Spleen (tissue), 11 donors: Measurements from ENCODE around the gene ADGRB2. TPM values are rescaled to one million over a fixed set of nuclear protein-coding genes. Genes with fewer than 3 reads are reported as not detected.

Source experiments
- DNase-seq: peaks from one replicate; pipeline ENCODE4 v3.0.0-alpha.2; 2020
- H3K27ac ChIP-seq, 8 donors: fragments of 200-600 bp; sonication (generic) in 7 of 8; 1 replicate in 4 of 8; 2 replicates in 4 of 8; pipeline versions ENCODE4 v1.5.0 to v1.8.0; 2016 to 2021; ENCODE audit warnings: inconsistent platforms in 4 of 8, mild to moderate bottlenecking in 4 of 8, moderate library complexity in 1 of 8
- H3K27me3 ChIP-seq, 7 donors: fragments of 200-600 bp; sonication (generic) in 6 of 7; replicated peaks in 1 of 7; 1 replicate in 4 of 7; 2 replicates in 3 of 7; pipeline versions ENCODE4 v1.5.0 to v1.8.0; 2016 to 2021; ENCODE audit warnings: inconsistent platforms in 3 of 7, mild to moderate bottlenecking in 1 of 7
- H3K36me3 ChIP-seq, 6 donors: fragments of 200-600 bp; sonication (generic) in 5 of 6; 1 replicate in 4 of 6; 2 replicates in 2 of 6; pipeline versions ENCODE4 v1.5.0 to v1.8.0; 2016 to 2021; ENCODE audit warnings: inconsistent platforms in 2 of 6
- H3K4me1 ChIP-seq, 6 donors: fragments of 200-600 bp; sonication (generic) in 5 of 6; 1 replicate in 3 of 6; 2 replicates in 3 of 6; pipeline versions ENCODE4 v1.5.0 to v1.8.0; 2016 to 2021; ENCODE audit warnings: inconsistent platforms in 3 of 6
- H3K4me3 ChIP-seq, 8 donors: fragments of 200-600 bp; sonication (generic) in 7 of 8; 1 replicate in 4 of 8; 2 replicates in 4 of 8; pipeline versions ENCODE4 v1.5.0 to v1.8.0; 2016 to 2021; ENCODE audit warnings: inconsistent platforms in 4 of 8, mild to moderate bottlenecking in 4 of 8, moderate library complexity in 2 of 8
- H3K9me3 ChIP-seq, 8 donors: fragments of 200-600 bp; sonication (generic) in 7 of 8; 1 replicate in 4 of 8; 2 replicates in 4 of 8; pipeline versions ENCODE4 v1.5.0 to v1.8.0; 2016 to 2021; ENCODE audit warnings: inconsistent platforms in 4 of 8
- CTCF ChIP-seq, 11 experiments: fragments of 200-600 bp in 7 of 11; fragments of 450-650 bp in 4 of 11; sonication (generic) in 4 of 11; IDR thresholded peaks in 8 of 11; conservative IDR thresholded peaks in 3 of 11; 1 replicate in 7 of 11; 2 replicates in 4 of 11; pipeline versions ENCODE4 v1.4.0 to v1.8.0; 2016 to 2021; ENCODE audit warnings: antibody characterized with exemption in 11 of 11, inconsistent platforms in 4 of 11, mild to moderate bottlenecking in 1 of 11
- POLR2A ChIP-seq, 3 donors: fragments of 450-650 bp; IDR thresholded peaks; one replicate each; pipeline ENCODE4 v1.5.1; 2017; ENCODE audit warnings: antibody characterized with exemption in 3 of 3, mild to moderate bottlenecking in 1 of 3
- POLR2AphosphoS5 ChIP-seq, 3 donors: sonication (generic); formaldehyde crosslinking; IDR thresholded peaks; one replicate each; pipeline ENCODE4 v1.5.1; 2017; ENCODE audit warnings: antibody characterized with exemption in 3 of 3
- WGBS, 5 donors: extraction: QIAGEN DNeasy Blood & Tissue Kit in 3 of 5; methylation state at CpG; one replicate each; pipeline versions ENCODE4 v1.1.5 to v1.1.7; 2013 to 2018; 5-methylcytosine and 5-hydroxymethylcytosine counted together
- intact Hi-C: fragments of 100-400 bp; cut with DNase I; formaldehyde crosslinking; loops from one replicate; pipeline ENCODE4 v1.15.0; 2023; ENCODE audit warnings: low total_unique reads
- polyA plus RNA-seq, 3 donors: library from polyadenylated mRNA; stranded (reverse); fragments of 200-250 nt; gene quantifications; one replicate each; pipeline ENCODE4 v1.2.1, GENCODE V29; 2013
- total RNA-seq, 7 donors: library from RNA; depleted of rRNA in 3 of 7; stranded (reverse); fragments of >200 nt in 3 of 7; fragmentation: NEBNext Ultra II Directional in 4 of 7; extraction: Animal tissue kit (Norgen Biotek cat#: 25700) in 4 of 7; gene quantifications; one replicate each; pipeline versions ENCODE4 v1.1.0 to v1.2.1, GENCODE V29; 2016 to 2021
- donor health status: healthy with polysubstance abuse.
- donor health status: DM: no; HTN: no; CAD: no; lungs with moderate emphysema.
- donor health status: DM: no; HTN: no; CAD: no.
- donor health status: Bipolar disorder and iron deficiency.
- donor health status: healthy.
- donor health status: DM: no; HTN: no; CAD: no.
- donor health status: DM: yes; HTN: yes; CAD: no.

Gene ADGRB2
- total and polyA plus RNA-seq, 10 donors, result 0.52 to 5.1 (median 1.5) TPM

DNA sequence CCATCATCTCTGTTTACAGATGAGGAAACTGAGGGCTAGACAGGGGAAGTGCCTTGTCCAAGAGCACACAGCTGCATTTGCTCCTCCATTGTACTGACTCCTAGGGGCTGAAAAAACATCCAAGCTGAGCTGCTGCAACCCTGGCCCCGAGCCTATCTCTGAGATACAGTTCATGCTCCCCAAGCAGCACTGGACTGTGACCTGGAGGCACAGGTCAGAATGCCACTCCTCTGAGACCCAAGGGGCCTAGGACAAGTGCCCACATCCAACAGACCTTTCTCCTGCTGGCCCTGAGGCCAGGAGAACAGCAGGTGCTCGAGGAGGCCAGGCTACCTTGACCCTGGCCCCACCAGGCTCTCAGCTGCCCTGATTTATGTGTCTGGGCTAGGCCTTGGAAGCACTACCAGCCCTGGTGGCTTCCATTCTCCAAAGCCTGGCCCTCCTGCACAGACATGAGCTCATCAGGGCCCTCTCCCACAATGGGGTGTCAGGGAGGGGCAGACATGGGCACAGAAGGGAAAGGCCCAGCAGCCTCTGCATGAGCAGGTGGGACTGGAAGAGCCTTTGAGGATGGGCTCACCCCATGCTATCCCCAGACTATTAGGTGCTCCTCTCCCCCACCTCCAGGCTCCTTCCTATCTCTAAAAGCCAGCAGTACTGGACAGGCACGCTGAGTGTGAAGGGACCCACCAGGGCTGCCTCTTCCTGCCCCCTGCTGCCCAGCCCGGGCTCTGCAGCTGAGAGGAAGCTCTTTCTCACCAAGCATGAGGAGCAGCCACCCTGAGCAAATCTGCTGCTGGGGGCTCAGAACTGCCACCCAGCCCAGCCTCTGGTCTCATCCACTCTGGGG is 18.8 kb downstream of the ADGRB2 start:
- 19 to 65% (median 47%) methylated on average over 3 to 4 of the region's 4 CpGs for WGBS, 5 donors
- H3K27ac ChIP-seq, result peak overlapping the region in 2 of 8 donors; percentile 32 to 47
- H3K36me3 ChIP-seq, result no peaks in the 10 kb centered on the region
- TF ChIP-seq POLR2AphosphoS5 (IDR thresholded peaks at IDR 0.05), result no peak
- TF ChIP-seq CTCF (IDR thresholded peaks at IDR 0.05 in 8 of 11, conservative IDR thresholded peaks at IDR 0.05 in 3 of 11), result peak; percentile 23 to 83 (median 60)
- no peak for TF ChIP-seq POLR2A (IDR thresholded peaks at IDR 0.05)
- H3K4me3 ChIP-seq, result no peak overlapping the region
- intact Hi-C loops, result no loop called here
- peaks cover 0 to 5% (median 0%) of the 10 kb centered on the region in 7 donors for H3K27me3 ChIP-seq
- no peak for DNase-seq
- no peaks in the 10 kb centered on the region for H3K9me3 ChIP-seq
- H3K4me1 ChIP-seq, result peaks cover 0 to 41% (median 35%) of the 10 kb centered on the region in 6 donors

DNA sequence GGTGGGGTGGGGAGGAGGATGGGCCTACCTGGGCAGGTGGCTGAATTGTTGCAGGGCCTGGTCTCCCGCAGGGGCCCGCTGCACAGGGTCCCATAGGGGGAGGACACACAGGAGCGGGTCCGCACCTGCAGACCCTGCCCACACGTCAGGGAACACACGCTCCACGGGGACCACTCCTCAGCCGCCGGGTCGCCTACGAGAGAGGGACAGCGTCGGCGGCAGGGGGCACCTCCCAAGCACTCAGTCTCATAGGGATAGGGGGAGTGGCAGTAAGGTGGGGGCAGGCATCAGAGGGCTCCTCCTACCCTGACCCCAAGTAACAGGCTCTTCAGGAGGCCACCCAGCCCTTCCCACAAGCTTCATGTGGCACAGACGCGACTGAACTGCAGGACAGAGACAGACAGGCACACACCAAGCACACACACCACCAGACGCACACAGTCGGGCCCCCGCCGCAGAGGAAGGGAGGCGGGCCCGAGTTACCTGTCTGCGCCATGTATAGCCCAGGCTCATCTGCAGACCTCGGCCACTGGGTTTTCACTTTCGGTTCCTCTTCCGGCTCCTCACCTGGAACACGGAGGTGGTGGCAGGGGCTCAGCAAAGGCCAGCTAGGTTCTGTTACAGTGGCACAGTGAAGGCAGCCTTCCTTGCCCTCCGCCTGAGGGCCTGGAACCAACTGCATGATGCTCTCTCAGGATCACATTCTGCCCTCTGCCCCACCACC is 19.8 kb downstream of the ADGRB2 start:
- 73 to 91% (median 85%) methylated on average over 24 to 28 of the region's 28 CpGs for WGBS, 5 donors
- TF ChIP-seq POLR2AphosphoS5 (IDR thresholded peaks at IDR 0.05), result peak in 1 of 3 donors; percentile 47
- no peak for TF ChIP-seq POLR2A (IDR thresholded peaks at IDR 0.05)
- H3K36me3 ChIP-seq, result no peaks in the 10 kb centered on the region
- H3K4me3 ChIP-seq, result no peak overlapping the region
- H3K27ac ChIP-seq, result peak overlapping the region in 2 of 8 donors; percentile 32 to 47
- DNase-seq, result peak; percentile 86
- no peaks in the 10 kb centered on the region for H3K27me3 ChIP-seq
- H3K9me3 ChIP-seq, result no peaks in the 10 kb centered on the region
- intact Hi-C loops, result no loop called here
- peaks cover 0 to 36% (median 34%) of the 10 kb centered on the region in 6 donors for H3K4me1 ChIP-seq

GRCh38 chr1:31742462-31743212 is 21.5 kb downstream of the ADGRB2 start:
- WGBS, 5 donors, result 78 to 91% (median 89%) methylated on average over 19 to 32 of the region's 32 CpGs
- no peak for TF ChIP-seq POLR2A (IDR thresholded peaks at IDR 0.05)
- TF ChIP-seq CTCF (IDR thresholded peaks at IDR 0.05 in 8 of 11, conservative IDR thresholded peaks at IDR 0.05 in 3 of 11), result no peak
- no peak for TF ChIP-seq POLR2AphosphoS5 (IDR thresholded peaks at IDR 0.05)
- no peaks in the 10 kb centered on the region for H3K36me3 ChIP-seq
- H3K4me1 ChIP-seq, result peaks cover 0 to 42% (median 32%) of the 10 kb centered on the region in 6 donors
- H3K9me3 ChIP-seq, result no peaks in the 10 kb centered on the region
- no peak overlapping the region for H3K27ac ChIP-seq
- no peak for DNase-seq
- no peaks in the 10 kb centered on the region for H3K27me3 ChIP-seq
- intact Hi-C loops, result no loop called here
- no peak overlapping the region for H3K4me3 ChIP-seq

GRCh38 chr1:31739346-31739745 is 24.8 kb downstream of the ADGRB2 start:
- Histone ChIP-seq H3K27me3 (no peaks in the 10 kb centered on the region), H3K9me3 (no peaks in the 10 kb centered on the region), H3K4me1 (peaks cover 0 to 10% (median 4%) of the 10 kb centered on the region in 6 donors), H3K4me3 (no peak overlapping the region), H3K27ac (no peak overlapping the region), H3K36me3 (no peaks in the 10 kb centered on the region)
- intact Hi-C loops, result no loop called here
- TF ChIP-seq POLR2AphosphoS5 (IDR thresholded peaks at IDR 0.05) (no peak), POLR2A (IDR thresholded peaks at IDR 0.05) (no peak), CTCF (IDR thresholded peaks at IDR 0.05 in 8 of 11, conservative IDR thresholded peaks at IDR 0.05 in 3 of 11) (no peak)
- peak; percentile 83 for DNase-seq
- WGBS, 5 donors, result 23 to 34% (median 30%) methylated on average over 9 to 12 of the region's 12 CpGs
